GM18861 (cell line): Measurements from ENCODE around the gene SOX13.

Experiments
- ATAC-seq: cut with Tn5 transposase; IDR thresholded peaks from one replicate; pipeline ENCODE4 v1.9.1; 2021; ENCODE audit not compliant: unreplicated experiment

SOX13 gene

GRCh38 chr1:204104331-204105130 lies 31.6 kb downstream of the SOX13 start:
- ATAC-seq = no peak

DNA sequence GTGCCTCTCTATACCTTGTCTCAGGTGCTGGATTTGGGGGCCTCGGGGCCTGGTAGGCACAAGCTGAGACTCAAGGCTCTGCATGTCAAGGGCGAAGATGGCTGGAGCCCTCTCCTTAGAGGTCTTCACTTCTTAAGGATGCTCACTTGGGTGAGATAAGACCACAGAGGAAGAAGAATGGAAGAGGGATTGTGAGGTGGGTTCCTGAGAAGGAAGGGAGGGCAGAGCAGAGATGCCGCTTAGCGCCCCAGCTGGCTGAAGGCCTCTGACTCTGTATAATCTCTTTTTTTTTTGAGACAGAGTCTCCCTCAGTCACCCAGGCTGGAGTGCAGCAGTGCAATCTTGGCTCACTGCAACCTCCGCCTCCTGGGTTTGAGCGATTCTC lies 32.2 kb downstream of the SOX13 start:
- no peak for ATAC-seq

DNA sequence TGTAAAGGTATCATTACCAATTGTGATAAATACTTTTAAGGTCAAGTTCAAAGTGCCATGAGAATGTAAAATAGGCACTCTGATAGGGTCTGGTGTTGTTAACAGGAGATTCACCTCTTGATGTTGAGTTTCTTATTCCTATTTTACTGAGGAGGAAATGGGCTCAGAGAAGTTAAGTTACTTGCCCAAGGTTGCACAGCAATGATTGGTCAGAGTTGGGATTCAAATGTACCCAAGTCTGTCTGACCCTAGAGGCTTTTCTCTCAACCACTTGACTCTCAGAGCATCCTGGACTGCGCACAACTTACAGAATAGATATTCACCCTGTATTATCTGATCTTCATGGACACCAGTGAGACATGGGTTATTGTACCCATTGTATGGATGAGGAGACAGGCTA lies 33.9 kb downstream of the SOX13 start:
- no peak for ATAC-seq

GRCh38 chr1:204107892-204108291 lies 35.0 kb downstream of the SOX13 start:
- no peak for ATAC-seq

- ATAC-seq = no peak
Measured at GRCh38 chr1:204108312-204109141, 35.6 kb downstream of the SOX13 start.

DNA sequence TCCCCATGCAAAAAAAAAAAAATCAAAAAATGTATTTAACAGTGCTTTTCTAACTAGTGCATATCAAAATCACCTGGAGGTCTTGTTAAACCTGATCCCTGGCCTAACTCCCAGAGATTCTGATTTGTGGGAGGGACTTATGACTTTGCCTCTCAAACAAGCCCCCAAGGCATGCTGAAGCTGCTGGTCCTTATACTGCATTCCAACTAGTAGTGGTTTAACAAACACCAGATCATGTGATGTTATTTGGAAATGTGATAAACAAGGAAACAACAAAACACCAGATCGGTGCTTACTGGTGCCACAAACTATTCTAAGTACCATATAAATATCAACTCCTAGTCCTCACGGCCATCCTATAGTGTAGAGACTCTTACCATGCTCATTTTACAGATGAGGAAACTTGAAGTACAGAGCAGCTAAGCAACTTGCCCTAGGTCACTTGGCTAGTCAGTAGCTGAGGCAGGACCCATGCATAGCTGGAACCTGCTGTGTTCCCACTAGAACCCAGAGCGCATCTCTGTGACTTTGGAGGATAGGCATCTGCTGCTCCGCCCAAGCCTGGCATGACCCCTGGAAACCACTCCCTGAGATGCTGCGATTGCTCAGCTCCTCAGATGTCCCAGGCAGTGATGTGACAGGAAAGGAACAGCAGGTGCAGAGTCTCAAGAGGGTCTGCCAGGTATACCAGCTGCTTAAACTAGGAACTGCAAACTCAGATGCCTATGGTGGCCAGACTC lies 38.1 kb downstream of the SOX13 start:
- no peak for ATAC-seq

DNA sequence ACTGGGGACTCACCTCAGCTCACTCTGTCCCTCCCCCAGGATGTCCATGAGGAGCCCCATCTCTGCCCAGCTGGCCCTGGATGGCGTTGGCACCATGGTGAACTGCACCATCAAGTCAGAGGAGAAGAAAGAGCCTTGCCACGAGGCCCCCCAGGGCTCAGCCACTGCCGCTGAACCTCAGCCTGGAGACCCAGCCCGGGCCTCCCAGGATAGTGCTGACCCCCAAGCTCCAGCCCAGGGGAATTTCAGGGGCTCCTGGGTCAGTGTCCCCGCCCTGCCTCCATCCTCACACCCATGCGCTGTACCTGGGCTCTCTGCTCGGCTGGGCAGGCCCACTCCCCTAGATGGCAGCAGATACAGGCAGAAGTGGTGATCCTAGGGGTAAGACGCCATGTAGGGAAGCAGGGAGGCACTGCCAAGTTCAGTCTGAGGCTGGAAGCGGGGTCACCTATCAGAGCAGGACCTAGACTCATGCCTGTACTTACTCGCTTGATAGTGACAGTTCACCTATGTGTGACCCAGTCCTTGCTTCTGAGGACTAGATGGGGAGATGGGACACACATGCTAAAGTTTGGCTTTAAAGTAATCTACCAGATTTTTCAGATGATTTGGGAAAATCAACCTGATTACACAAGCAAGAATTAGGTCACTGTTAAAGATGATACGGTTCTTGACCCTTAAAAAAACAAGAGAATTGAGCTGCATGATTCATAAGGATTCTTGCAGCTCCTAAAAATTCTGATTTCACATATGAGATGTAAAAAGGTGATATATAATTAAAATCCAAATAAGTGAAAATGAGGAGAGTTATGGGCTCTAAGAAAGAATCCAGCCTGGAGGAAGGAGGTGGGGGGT lies 40.2 kb downstream of the SOX13 start:
- ATAC-seq = no peak

GRCh38 chr1:204113896-204114295 lies 41.0 kb downstream of the SOX13 start:
- ATAC-seq = no peak

GRCh38 chr1:204114606-204115005 lies 41.7 kb downstream of the SOX13 start:
- ATAC-seq = no peak

DNA sequence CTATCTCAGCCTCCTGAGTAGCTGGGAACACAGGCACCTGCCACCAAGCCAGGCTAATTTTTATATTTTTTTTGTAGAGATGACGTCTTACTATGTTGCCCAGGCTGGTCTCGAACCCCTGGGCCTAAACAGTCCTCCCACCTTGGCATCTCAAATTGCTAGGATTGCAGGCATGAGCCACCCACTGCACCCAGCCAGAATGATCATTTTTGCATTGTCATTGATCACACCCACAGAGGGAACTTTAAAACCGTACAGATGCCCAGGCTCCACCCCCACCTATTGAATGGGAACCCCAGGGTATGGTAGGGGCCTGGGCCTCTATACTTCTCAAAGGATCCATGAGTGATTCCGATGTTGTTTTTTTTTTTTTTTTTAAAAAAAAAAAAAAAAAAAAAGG lies 42.2 kb downstream of the SOX13 start:
- ATAC-seq = no peak

- no peak for ATAC-seq
Measured at GRCh38 chr1:204116539-204116938, 43.6 kb downstream of the SOX13 start.

- no peak for ATAC-seq
Measured at GRCh38 chr1:204121840-204122555, 49.1 kb downstream of the SOX13 start.

- no peak for ATAC-seq
Measured at GRCh38 chr1:204123376-204123775, 50.5 kb downstream of the SOX13 start.

- no peak for ATAC-seq
Measured at GRCh38 chr1:204124639-204125038, 51.7 kb downstream of the SOX13 start.

GRCh38 chr1:204125759-204126351 lies 52.9 kb downstream of the SOX13 start:
- no peak for ATAC-seq

DNA sequence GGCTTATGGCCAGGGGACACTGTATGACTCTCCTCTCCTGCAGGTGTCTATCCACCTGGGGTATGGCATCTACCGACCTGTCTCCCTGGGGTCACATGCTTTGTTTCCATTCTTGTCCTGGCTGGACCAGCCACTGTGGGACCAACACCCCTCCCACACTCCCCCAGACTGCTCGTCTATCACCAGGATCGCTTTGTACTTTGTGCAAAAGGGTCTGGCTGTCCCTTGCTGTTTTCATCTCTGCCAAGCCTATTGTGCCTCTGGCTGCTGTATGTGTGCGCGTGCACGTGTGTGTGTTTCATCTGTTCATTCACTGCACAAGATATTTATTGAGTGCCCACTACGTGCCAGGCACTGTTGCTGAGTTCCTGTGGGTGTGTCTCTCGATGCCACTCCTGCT lies 53.5 kb downstream of the SOX13 start:
- no peak for ATAC-seq

DNA sequence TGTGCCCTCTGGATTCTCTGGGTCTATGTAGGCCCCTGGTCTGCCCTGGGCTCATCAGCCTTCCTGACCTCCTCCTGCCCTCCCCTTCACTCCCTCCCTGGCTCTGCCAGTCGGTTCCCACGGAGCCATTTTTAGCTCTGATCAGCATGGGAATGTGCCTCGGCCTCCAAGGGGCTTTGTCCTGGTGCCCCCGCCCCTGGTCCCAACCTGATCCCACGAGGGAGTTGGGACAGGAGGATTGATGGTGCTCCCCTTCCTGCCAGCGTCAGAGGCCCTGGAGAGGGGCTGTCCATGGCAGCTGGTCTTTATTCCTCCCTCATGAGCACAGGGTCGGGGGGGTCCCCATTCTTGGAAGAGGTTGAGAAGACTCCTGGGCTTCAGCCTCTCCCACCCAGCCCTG lies 54.0 kb downstream of the SOX13 start:
- ATAC-seq = no peak

- no peak for ATAC-seq
Measured at GRCh38 chr1:204127597-204128242, 54.8 kb downstream of the SOX13 start.

DNA sequence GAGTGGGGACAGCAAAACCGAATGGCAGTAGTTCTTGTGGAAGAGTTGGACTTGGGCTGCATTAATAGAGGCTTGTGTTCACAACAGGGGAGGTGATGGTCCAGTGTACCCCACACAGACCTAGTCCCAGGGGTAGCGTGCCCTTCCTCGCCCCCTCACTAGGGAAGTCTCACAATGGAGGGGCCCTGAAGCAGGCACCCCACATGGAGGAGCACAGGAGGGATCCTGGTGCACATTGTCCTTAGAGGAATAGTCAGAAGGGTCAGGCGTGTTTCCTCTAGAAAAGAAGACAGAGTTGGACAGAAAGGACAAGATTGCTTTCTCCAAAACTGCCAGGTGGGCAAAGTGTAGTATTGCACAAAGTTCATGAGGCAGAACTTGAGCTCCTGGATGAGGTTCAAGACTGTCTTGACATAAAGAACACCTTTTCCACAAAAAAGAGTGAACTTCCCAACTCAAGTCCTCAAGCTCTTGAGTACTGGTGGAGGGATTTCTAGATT lies 55.6 kb downstream of the SOX13 start:
- ATAC-seq = no peak
